ENCODE data around the gene CAMTA1.
"Not testable (repeated sequence)": the region's sequence is repeated elsewhere in the genome, so short reads cannot be mapped to it uniquely, and the experiment has no call there.

The CAMTA1 gene

GRCh38 chr1:7329868-7330615, 544.8 kb downstream of the CAMTA1 start:
- no peak for DNase-seq (ENCODE audit: low read depth in 2 of 3, low spot score in 2 of 3)

- not testable (repeated sequence) for DNase-seq (ENCODE audit: low read depth in 2 of 3, low spot score in 2 of 3)
Measured at GRCh38 chr1:7330726-7331125, 545.5 kb downstream of the CAMTA1 start.

DNA sequence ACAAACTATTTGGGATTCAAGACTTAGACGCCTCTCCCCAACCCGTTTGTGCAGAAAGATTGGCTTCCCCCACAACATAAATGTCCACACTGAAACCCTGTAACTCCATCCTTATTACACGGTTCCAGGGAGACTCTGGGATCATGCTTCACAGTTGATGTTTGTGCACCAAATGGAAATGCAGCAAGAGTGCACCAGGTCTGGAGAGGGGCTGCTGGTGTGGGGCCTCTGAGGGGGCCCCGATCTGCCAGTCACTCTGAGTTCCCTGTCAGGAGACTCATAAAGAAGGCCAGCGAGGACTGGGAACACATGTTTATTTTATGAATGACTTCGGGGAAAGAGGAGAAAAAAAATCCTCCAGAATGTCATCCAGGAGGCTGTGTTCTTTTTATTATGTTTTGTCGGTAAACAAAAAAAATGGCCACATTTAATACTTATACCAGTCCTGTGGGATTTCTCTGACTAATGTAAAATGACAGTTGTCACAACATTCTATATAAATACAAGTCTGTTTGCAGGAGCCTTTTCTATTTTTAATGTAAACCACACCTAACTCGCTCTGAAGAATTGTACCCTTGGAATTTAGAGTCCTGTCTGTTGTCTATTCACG, 546.8 kb downstream of the CAMTA1 start:
- no peak for DNase-seq (ENCODE audit: low read depth in 2 of 3, low spot score in 2 of 3)

DNA sequence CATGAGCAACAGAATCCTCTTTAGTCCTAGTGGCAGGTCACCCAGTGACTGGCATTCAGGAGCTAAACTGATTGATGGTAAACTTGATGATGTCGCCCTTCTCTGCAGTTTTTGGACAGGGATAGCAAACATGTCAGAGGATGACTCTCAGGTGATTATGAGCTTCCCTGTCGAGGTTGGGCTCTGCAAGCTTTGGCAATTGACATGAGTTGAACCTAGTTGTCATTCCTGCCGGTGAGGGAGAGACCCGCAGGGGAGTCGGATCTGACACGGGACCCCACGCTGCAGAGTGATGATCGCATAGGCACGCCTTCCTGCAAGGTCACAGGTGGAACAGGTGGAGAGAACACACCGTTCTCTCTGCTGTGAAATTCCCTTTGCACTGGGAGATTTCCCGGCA, 547.8 kb downstream of the CAMTA1 start:
- no peak for DNase-seq (ENCODE audit: low read depth in 2 of 3, low spot score in 2 of 3)

- DNase-seq (ENCODE audit: low read depth in 2 of 3, low spot score in 2 of 3): no peak
Measured at GRCh38 chr1:7333620-7334019, 548.4 kb downstream of the CAMTA1 start.

GRCh38 chr1:7334475-7335035, 549.3 kb downstream of the CAMTA1 start:
- no peak for DNase-seq (ENCODE audit: low read depth in 2 of 3, low spot score in 2 of 3)

DNA sequence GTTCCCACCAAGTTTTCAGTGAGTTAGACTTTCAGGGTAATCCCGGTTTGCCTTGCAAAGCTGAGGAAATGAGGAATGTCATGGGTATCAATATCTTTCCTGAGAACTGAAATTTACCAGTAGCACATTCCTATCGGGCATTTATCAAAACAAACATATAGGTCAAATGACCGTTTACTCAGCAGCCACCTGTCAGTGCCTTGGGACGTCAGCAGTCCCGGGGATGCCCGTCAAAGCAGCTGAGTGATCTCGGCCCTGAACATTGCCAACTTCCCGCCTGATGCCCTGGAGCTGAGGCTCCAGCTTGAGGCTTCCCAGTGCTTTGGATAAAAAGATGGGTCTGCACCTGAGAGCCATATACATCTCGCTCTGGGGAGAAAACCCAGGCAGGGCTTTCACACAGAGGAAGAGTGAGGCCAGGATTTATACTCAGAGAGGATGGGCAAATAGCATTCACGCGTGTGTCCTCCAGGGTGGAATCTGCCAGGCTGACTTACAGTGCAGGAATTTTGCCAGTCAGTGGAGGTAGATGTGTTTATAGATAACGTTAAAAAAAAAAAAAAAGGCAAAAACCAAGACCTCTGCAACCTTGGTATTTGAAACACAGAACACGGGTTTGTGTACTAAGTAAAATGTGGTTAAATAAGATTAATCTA, 550.1 kb downstream of the CAMTA1 start:
- no peak for DNase-seq (ENCODE audit: low read depth in 2 of 3, low spot score in 2 of 3)

GRCh38 chr1:7338439-7338838, 553.2 kb downstream of the CAMTA1 start:
- DNase-seq (ENCODE audit: low read depth in 2 of 3, low spot score in 2 of 3): no peak

DNA sequence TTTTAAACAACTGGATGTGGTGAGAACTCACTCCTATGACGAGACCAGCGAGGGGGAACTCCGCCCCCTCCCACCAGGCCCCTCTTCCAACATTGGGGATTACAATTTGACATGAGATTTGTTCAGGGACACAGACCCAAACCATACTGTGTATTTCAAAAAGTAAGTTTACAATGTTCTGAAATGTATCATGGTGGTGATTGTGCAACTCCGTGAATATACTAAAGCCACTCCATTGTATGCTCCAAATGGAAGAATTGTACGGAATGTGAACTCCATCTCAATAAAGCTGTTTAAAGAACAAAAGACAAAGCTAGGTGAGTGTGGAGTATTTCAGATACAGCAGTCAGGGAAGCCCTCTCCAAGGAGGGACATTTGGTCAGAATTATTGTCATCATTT, 553.8 kb downstream of the CAMTA1 start:
- no peak for DNase-seq (ENCODE audit: low read depth in 2 of 3, low spot score in 2 of 3)

DNA sequence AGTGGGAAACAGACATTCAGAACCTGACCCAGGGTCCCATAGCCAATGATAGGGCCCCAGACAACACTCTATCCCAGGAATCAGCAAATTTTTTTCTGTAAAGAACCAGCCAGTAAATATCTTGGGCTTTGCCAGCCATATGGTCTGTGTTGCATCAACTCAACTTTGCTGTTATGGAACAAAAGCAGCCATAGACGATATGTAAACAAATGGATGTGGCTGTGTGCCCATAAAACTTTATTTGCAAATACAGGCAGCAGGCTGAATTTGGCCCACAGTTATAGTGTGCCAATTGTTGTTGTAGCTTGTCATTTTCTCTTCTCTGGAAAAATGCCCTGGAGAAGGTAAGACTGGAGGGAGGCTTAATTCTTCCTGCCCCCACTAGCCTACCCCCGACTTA, 554.7 kb downstream of the CAMTA1 start:
- no peak for DNase-seq (ENCODE audit: low read depth in 2 of 3, low spot score in 2 of 3)

- DNase-seq (ENCODE audit: low read depth in 2 of 3, low spot score in 2 of 3): no peak
Measured at GRCh38 chr1:7341145-7341905, 556.1 kb downstream of the CAMTA1 start.

- DNase-seq (ENCODE audit: low read depth in 2 of 3, low spot score in 2 of 3): no peak
Measured at GRCh38 chr1:7343882-7344281, 558.6 kb downstream of the CAMTA1 start.

- DNase-seq (ENCODE audit: low read depth in 2 of 3, low spot score in 2 of 3): no peak
Measured at GRCh38 chr1:7344299-7344698, 559.0 kb downstream of the CAMTA1 start.

- DNase-seq (ENCODE audit: low read depth in 2 of 3, low spot score in 2 of 3): no peak
Measured at GRCh38 chr1:7345516-7345915, 560.3 kb downstream of the CAMTA1 start.

DNA sequence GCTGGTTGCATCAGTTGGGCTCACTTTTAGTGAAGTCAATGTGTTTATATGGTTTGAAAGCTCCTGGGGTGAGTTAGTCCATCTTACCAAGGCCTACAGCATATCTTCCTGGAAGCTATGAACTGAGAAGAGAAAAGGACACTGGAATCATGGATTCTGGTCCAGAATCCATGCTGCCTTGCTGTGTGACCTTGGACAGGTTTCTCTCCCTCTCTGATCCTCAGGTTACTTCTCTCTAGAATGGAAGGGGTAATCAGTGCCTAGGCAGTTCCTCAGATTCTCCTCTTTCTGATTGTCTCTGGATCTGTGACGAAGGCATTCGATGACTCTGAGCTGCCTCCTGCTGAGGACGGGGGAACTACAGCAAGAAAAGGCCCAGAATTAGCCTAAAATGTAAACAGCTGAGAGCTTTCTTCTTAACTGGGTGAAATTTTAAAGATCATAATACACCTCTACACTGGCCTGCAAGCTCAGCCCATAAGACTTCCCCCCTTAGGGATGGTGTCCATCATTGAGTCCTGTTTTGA, 560.9 kb downstream of the CAMTA1 start:
- DNase-seq (ENCODE audit: low read depth in 2 of 3, low spot score in 2 of 3): no peak

DNA sequence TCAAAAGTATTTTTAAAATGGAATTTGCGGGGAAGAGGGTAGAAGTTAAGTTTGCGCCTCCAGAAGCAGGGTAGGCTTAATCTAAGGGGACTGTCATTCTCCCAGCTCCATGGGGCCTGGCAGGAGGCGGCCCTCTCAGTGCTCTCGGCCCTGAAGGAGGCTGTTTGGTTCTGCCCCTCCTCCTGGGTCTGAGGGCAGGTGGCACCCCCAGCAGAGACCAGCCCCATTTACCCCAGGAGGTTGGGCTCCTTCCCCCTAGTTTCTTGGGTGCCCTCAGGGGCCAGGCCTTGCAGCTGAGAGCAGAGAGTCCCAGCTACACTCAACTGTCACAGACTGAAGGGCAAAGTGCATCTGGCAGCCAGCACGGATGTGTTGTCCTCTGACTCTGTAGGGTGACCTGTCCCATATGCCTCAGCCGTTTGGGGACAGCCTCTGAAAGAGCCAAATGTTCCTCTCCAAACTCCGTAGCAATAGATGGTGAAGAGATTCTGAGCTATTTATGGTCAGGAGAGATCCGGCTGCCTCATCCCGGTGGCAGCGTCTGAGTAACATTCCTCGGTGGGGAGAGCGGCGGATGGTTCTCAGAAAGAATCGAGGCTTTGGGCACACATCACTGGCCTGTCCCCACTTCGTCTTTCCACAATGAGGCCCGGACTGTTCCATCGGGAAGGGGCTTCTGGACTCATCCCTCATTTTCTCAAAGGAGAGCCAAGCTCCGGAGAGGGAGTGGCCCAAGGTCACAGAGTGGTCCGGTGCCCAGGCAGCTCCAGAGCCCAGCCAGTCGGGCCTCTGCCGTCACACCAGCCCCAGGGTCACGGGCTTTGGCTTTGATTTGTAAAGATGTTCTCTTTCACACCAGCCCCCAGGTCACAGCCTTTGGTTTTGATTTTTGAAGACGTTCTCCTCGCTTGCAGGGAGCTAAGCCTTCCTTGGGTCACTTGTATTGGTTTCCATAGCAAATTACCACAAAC, 561.6 kb downstream of the CAMTA1 start:
- no peak for DNase-seq (ENCODE audit: low read depth in 2 of 3, low spot score in 2 of 3)

GRCh38 chr1:7348073-7348472, 562.8 kb downstream of the CAMTA1 start:
- DNase-seq (ENCODE audit: low read depth in 2 of 3, low spot score in 2 of 3): no peak

DNA sequence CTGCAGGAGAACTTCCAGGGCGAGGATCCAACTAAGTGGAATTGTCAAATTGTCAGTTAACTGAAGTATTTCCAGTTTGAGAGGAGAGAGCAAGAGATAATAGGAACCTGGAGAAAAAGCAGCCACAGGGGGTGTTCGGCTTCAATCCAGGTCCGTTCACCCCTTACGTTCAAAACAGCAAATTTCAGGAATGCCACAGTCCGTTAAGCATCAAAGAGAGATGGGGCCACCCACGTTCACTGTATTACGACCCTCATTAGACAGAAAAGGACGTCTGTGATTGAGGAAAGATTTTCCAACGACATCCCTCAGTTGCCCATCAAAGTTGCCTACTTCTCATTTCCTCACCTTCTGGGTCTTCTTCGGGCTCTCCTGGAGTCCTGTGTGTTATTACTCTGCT, 563.3 kb downstream of the CAMTA1 start:
- DNase-seq (ENCODE audit: low read depth in 2 of 3, low spot score in 2 of 3): no peak

DNA sequence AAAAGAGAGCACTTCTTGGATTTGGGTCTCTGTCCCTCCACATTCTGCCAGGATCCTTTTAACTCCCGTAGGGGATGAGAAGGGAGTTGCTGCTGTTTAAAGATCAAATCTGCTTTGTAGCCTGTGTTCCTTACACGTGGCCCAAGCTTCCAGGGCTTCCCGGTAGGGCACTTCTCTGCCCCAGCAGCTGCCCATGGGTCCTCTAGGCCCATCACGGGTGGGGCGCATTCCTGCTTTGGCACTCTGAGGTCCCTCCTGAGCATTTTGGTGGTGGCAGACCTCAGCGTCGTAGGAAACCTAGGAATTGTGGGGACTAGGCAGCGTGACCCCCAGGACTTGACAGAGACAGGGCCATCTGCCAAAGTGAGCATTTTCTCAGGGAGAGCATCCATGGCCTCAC, 565.5 kb downstream of the CAMTA1 start:
- DNase-seq (ENCODE audit: low read depth in 2 of 3, low spot score in 2 of 3): no peak

DNA sequence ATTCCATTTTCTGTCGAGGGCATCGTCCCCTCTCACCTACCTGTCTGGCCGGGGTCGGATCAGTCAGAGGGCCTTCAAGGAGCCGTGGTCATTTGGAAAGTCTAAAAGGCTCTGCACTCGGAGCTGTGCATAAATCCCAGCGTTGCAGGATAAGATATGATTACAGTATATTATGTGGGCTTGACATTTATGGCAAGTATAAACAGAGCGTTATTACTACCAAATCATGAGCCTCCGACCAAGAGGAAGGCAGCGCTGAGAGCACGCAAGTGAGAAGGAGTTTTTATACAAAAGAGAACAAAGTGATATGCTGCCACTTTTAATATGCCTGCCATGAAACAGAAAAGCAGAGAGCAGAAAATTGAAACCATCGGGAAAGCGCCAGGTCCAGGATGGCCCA, 566.4 kb downstream of the CAMTA1 start:
- no peak for DNase-seq (ENCODE audit: low read depth in 2 of 3, low spot score in 2 of 3)
